Testis (tissue), 2 donors: ENCODE data around the gene AIFM3.

ENCODE experiments used
- CTCF ChIP-seq, 3 experiments: fragments of 450-650 bp in 2 of 3; fragments of 200-600 bp in 1 of 3; sonication (generic) in 1 of 3; IDR thresholded peaks; one replicate each; pipeline ENCODE4 v1.5.1; 2016 to 2019; ENCODE audit warnings: antibody characterized with exemption in 3 of 3, mild to moderate bottlenecking in 2 of 3, moderate library complexity in 1 of 3
- POLR2A ChIP-seq: fragments of 450-650 bp; IDR thresholded peaks from one replicate; pipeline ENCODE4 v1.6.1; 2017; ENCODE audit warnings: antibody characterized with exemption, mild to moderate bottlenecking, moderate library complexity

GRCh38 chr22:20979940-20980453 is 12.9 kb downstream of the AIFM3 start:
- TF ChIP-seq CTCF (IDR thresholded peaks at IDR 0.05) (no peak), POLR2A (no peak)
